B cell (primary cell): ENCODE data around the gene GCNT4. TPM values are rescaled to one million over a fixed set of nuclear protein-coding genes. Genes with fewer than 3 reads are reported as not detected.

Source experiments
- ATAC-seq: fragments of 200-7000 bp; cut with Tn5 transposase; one replicate; pipeline ENCODE4 v1.10.0; 2021; ENCODE audit warnings: low read depth, mild to moderate bottlenecking, moderate number of reproducible peaks, moderate library complexity
- CTCF ChIA-PET: fragments of 350-600 bp; sonication (Branson Sonifier 250); formaldehyde crosslinking; loops from one replicate; lab custom pipeline; 2021; ENCODE audit warnings: antibody characterized with exemption, inconsistent platforms; lab: Charles Lee
- POLR2A ChIA-PET: fragments of 350-600 bp; sonication (Branson Sonifier 250); formaldehyde crosslinking; loops from one replicate; lab custom pipeline; 2021; ENCODE audit warnings: antibody characterized with exemption; lab: Charles Lee
- DNase-seq: peaks from one replicate; pipeline ENCODE4 v3.0.0; 2013
- H2AFZ ChIP-seq: 2 replicates; pipeline ENCODE4 v1.6.1; 2012; ENCODE audit warnings: mild to moderate bottlenecking, low read depth, low read length; ENCODE audit not compliant: insufficient read depth, poor library complexity, severe bottlenecking
- H3K27ac ChIP-seq, 2 donors: 1 replicate in 1 of 2; 2 replicates in 1 of 2; pipeline ENCODE4 v1.5.1; 2012 to 2013; ENCODE audit warnings: low read length in 2 of 2, mild to moderate bottlenecking in 2 of 2, moderate library complexity in 1 of 2
- H3K27me3 ChIP-seq, 4 experiments: fragments of 200-600 bp in 1 of 4; sonication (generic) in 1 of 4; replicated peaks in 1 of 4; 1 replicate in 2 of 4; 2 replicates in 2 of 4; pipeline versions ENCODE4 v1.6.1 to v1.7.0; 2013 to 2016; ENCODE audit warnings: low read length in 3 of 4, mild to moderate bottlenecking in 2 of 4, mixed read lengths in 1 of 4, moderate library complexity in 1 of 4; ENCODE audit not compliant: insufficient read depth in 4 of 4, control insufficient read depth in 3 of 4; ENCODE audit errors: control extremely low read depth in 1 of 4
- H3K36me3 ChIP-seq, 2 experiments: replicated peaks in 1 of 2; 1 replicate in 1 of 2; 2 replicates in 1 of 2; pipeline versions ENCODE4 v1.6.1 to v1.7.1; 2013; ENCODE audit warnings: low read length in 1 of 2; ENCODE audit not compliant: insufficient read depth in 2 of 2, control insufficient read depth in 1 of 2; ENCODE audit errors: control extremely low read depth in 1 of 2, extremely low read depth in 1 of 2
- H3K4me1 ChIP-seq, 2 donors: fragments of 200-600 bp in 1 of 2; sonication (generic) in 1 of 2; 1 replicate in 1 of 2; 2 replicates in 1 of 2; pipeline versions ENCODE4 v1.5.1 to v1.6.1; 2013 to 2017; ENCODE audit warnings: low read length in 2 of 2; ENCODE audit not compliant: control insufficient read depth in 2 of 2, insufficient read depth in 2 of 2
- H3K4me2 ChIP-seq: replicated peaks from 2 replicates; pipeline ENCODE3; 2012; ENCODE audit warnings: mild to moderate bottlenecking, low read depth, low read length; ENCODE audit not compliant: poor library complexity, severe bottlenecking
- H3K4me3 ChIP-seq, 5 experiments: fragments of 200-600 bp in 1 of 5; sonication (generic) in 1 of 5; 1 replicate in 3 of 5; 2 replicates in 2 of 5; pipeline versions ENCODE4 v1.5.1 to v1.7.0; 2011 to 2016; ENCODE audit warnings: low read length in 4 of 5, mild to moderate bottlenecking in 4 of 5, low read depth in 2 of 5, control low read depth in 1 of 5, moderate library complexity in 1 of 5; ENCODE audit not compliant: insufficient read depth in 1 of 5; ENCODE audit errors: control extremely low read depth in 1 of 5, extremely low read depth in 1 of 5
- H3K79me2 ChIP-seq: fragments of 200-600 bp; sonication (generic); one replicate; pipeline ENCODE4 v1.6.0; 2016; ENCODE audit warnings: low read length; ENCODE audit not compliant: control insufficient read depth, insufficient read depth
- H3K9ac ChIP-seq: fragments of 200-600 bp; sonication (generic); 2 replicates; pipeline ENCODE4 v1.6.1; 2017; ENCODE audit warnings: mild to moderate bottlenecking, low read length, moderate library complexity
- H3K9me3 ChIP-seq, 3 donors: one replicate each; pipeline versions ENCODE4 v1.6.1 to v1.7.1; 2013; ENCODE audit warnings: low read length in 2 of 3; ENCODE audit not compliant: control insufficient read depth in 2 of 3, insufficient read depth in 1 of 3; ENCODE audit errors: control extremely low read depth in 1 of 3
- H4K20me1 ChIP-seq: 2 replicates; pipeline ENCODE4 v1.6.0; 2012; ENCODE audit warnings: mild to moderate bottlenecking, low read length; ENCODE audit not compliant: insufficient read depth, control insufficient read depth, poor library complexity, severe bottlenecking
- H3K27ac Mint-ChIP-seq: one replicate; pipeline ENCODE4 v1.8.0; 2021; ENCODE audit warnings: mixed read lengths
- H3K27me3 Mint-ChIP-seq: one replicate; pipeline ENCODE4 v1.8.0; 2021; ENCODE audit warnings: mixed read lengths
- H3K4me1 Mint-ChIP-seq: one replicate; pipeline ENCODE4 v1.8.0; 2021; ENCODE audit warnings: mixed read lengths
- H3K4me3 Mint-ChIP-seq: one replicate; pipeline ENCODE4 v1.8.0; 2021; ENCODE audit warnings: mixed read lengths
- H3K9me3 Mint-ChIP-seq: one replicate; pipeline ENCODE4 v1.8.0; 2022; ENCODE audit warnings: mixed read lengths; ENCODE audit not compliant: insufficient read depth
- EZH2 ChIP-seq: IDR thresholded peaks from 2 replicates; pipeline ENCODE4 v1.6.1; 2012; ENCODE audit warnings: borderline replicate concordance, low read depth, mild to moderate bottlenecking, moderate library complexity, low read length; ENCODE audit not compliant: insufficient read depth, poor library complexity, severe bottlenecking
- WGBS: methylation state at CpG from one replicate; pipeline ENCODE4 v1.1.5; 2013; ENCODE audit warnings: missing lambda C conversion rate; ENCODE audit not compliant: insufficient coverage; 5-methylcytosine and 5-hydroxymethylcytosine counted together
- intact Hi-C: fragments of 100-400 bp; cut with micrococcal nuclease; formaldehyde crosslinking; loops from one replicate; pipeline ENCODE4 v1.10.0; 2022
- polyA plus RNA-seq: library from polyadenylated mRNA; depleted of rRNA; stranded (reverse); fragments of >200 nt; gene quantifications from 2 replicates; pipeline ENCODE4 v1.2.3, GENCODE V29; 2012
- total RNA-seq, 2 donors: library from RNA; stranded (reverse); fragments of 120-200 nt in 1 of 2; gene quantifications; 1 replicate in 1 of 2; 2 replicates in 1 of 2; pipeline versions ENCODE4 v1.2.3 to v1.2.4, GENCODE V29; 2013 to 2022
- TF ChIP-seq, protein P1 (sequence below): fragments of 200-600 bp; IDR thresholded peaks from one replicate; pipeline ENCODE4 v1.8.0; 2022; ENCODE audit warnings: antibody characterized with exemption, mild to moderate bottlenecking

Gene GCNT4
- total and polyA plus RNA-seq, 2 donors (not counting 1 experiment from before 2014, with no cell fraction given): 0.01 TPM; not detected in 1

- H3K27me3 ChIP-seq: no peaks in the 10 kb centered on the region
- H3K36me3 ChIP-seq: no peaks in the 10 kb centered on the region
- WGBS: no CpG with 5 or more reads among the region's 5 CpGs
- H3K27me3 Mint-ChIP-seq: peaks cover 17% of the 10 kb centered on the region
- H3K9me3 ChIP-seq: no peaks in the 10 kb centered on the region
- no peaks in the 10 kb centered on the region for H3K4me1 ChIP-seq
- H3K4me3 Mint-ChIP-seq: no peak overlapping the region
- POLR2A ChIA-PET: no interaction called here
- H4K20me1 ChIP-seq: no peaks in the 10 kb centered on the region
- H3K4me2 ChIP-seq: no peak overlapping the region
- ATAC-seq: no peak
- DNase-seq: no peak
- intact Hi-C loops: no loop called here
- TF ChIP-seq EZH2: no peak
- TF ChIP-seq, protein P1, sequence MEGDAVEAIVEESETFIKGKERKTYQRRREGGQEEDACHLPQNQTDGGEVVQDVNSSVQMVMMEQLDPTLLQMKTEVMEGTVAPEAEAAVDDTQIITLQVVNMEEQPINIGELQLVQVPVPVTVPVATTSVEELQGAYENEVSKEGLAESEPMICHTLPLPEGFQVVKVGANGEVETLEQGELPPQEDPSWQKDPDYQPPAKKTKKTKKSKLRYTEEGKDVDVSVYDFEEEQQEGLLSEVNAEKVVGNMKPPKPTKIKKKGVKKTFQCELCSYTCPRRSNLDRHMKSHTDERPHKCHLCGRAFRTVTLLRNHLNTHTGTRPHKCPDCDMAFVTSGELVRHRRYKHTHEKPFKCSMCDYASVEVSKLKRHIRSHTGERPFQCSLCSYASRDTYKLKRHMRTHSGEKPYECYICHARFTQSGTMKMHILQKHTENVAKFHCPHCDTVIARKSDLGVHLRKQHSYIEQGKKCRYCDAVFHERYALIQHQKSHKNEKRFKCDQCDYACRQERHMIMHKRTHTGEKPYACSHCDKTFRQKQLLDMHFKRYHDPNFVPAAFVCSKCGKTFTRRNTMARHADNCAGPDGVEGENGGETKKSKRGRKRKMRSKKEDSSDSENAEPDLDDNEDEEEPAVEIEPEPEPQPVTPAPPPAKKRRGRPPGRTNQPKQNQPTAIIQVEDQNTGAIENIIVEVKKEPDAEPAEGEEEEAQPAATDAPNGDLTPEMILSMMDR: no peak
- H3K9ac ChIP-seq: no peak overlapping the region
- H3K79me2 ChIP-seq: no peaks in the 10 kb centered on the region
- H3K27ac ChIP-seq: no peak overlapping the region
- no peaks in the 10 kb centered on the region for H3K9me3 Mint-ChIP-seq
- CTCF ChIA-PET: interaction anchor here (0.7 kb wide), 1 partner anchor 1356 kb away, joined by 3 read pairs; no protein-coding TSS in a partner anchor
- no peak overlapping the region for H3K4me3 ChIP-seq
- H3K4me1 Mint-ChIP-seq: no peaks in the 10 kb centered on the region
- no peak overlapping the region for H3K27ac Mint-ChIP-seq
- no peak overlapping the region for H2AFZ ChIP-seq
These were observed 25.7 kb upstream of the GCNT4 start for GRCh38 chr5:75078027-75078426.

DNA sequence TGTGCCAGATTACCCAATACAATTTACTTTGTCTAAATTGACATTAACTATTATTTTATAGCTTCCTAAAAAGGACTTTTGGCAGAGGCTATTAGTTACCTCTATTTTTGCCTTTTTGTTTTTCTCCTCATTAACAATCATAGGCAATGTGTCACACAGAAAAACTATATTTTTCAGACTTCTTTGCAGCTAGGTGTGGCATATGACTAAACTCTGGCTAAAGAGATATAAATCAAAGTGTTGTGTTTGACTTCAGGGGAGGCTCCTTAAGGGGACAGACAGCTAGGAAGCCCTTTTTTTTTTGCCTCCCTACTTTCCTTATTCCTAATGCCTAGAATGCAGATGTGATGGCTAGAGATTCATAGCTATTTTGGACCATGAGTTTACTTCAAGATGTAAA lies 19.7 kb upstream of the GCNT4 start:
- no peaks in the 10 kb centered on the region for H3K36me3 ChIP-seq
- TF ChIP-seq EZH2: no peak
- TF ChIP-seq, protein P1: no peak
- intact Hi-C loops: no loop called here
- H3K4me1 ChIP-seq: no peaks in the 10 kb centered on the region
- Mint-ChIP-seq H3K27me3 (peaks cover 18% of the 10 kb centered on the region), H3K27ac (no peak overlapping the region), H3K9me3 (no peaks in the 10 kb centered on the region), H3K4me1 (no peaks in the 10 kb centered on the region), H3K4me3 (no peak overlapping the region)
- no peaks in the 10 kb centered on the region for H3K9me3 ChIP-seq
- DNase-seq (no peak), ATAC-seq (no peak)
- POLR2A ChIA-PET: no interaction called here
- H3K27me3 ChIP-seq: no peaks in the 10 kb centered on the region
- no peak overlapping the region for H3K9ac ChIP-seq
- H2AFZ ChIP-seq: no peak overlapping the region
- H3K4me3 ChIP-seq: no peak overlapping the region
- no peaks in the 10 kb centered on the region for H3K79me2 ChIP-seq
- no peak overlapping the region for H3K27ac ChIP-seq
- H4K20me1 ChIP-seq: no peaks in the 10 kb centered on the region
- H3K4me2 ChIP-seq: no peak overlapping the region
- CTCF ChIA-PET: no interaction called here
